Liver (tissue), 9 donors: ENCODE measurements around the gene INPP4A. TPM values are rescaled to one million over a fixed set of nuclear protein-coding genes. Genes with fewer than 3 reads are reported as not detected.

ENCODE experiments used
- DNase-seq: peaks from one replicate; pipeline ENCODE4 v3.0.0-alpha.2; 2017; ENCODE audit warnings: low spot score
- H3K27ac ChIP-seq, 2 donors: one replicate each; pipeline ENCODE4 v1.7.0; 2013; ENCODE audit warnings: inconsistent platforms in 2 of 2, low read length in 2 of 2, control low read depth in 1 of 2, low read depth in 1 of 2, mild to moderate bottlenecking in 1 of 2
- H3K27me3 ChIP-seq, 4 donors: one replicate each; pipeline versions ENCODE4 v1.6.1 to v1.7.0; 2013; ENCODE audit warnings: low read length in 3 of 4, inconsistent platforms in 1 of 4, mild to moderate bottlenecking in 1 of 4, moderate library complexity in 1 of 4; ENCODE audit not compliant: control insufficient read depth in 4 of 4, insufficient read depth in 4 of 4
- H3K36me3 ChIP-seq, 4 donors: one replicate each; pipeline versions ENCODE4 v1.6.1 to v1.7.0; 2013; ENCODE audit warnings: low read length in 3 of 4, mild to moderate bottlenecking in 3 of 4, low read depth in 1 of 4, moderate library complexity in 1 of 4; ENCODE audit not compliant: control insufficient read depth in 4 of 4, insufficient read depth in 3 of 4
- H3K4me1 ChIP-seq, 4 donors: one replicate each; pipeline versions ENCODE4 v1.6.1 to v1.7.0; 2013; ENCODE audit warnings: low read length in 3 of 4, mild to moderate bottlenecking in 3 of 4, moderate library complexity in 1 of 4; ENCODE audit not compliant: control insufficient read depth in 4 of 4, insufficient read depth in 4 of 4
- H3K4me3 ChIP-seq, 3 donors: one replicate each; pipeline versions ENCODE4 v1.6.1 to v1.7.0; 2013; ENCODE audit warnings: low read length in 3 of 3, control low read depth in 1 of 3, low read depth in 1 of 3, mild to moderate bottlenecking in 1 of 3
- H3K9ac ChIP-seq, 2 donors: one replicate each; pipeline ENCODE4 v1.7.0; 2013; ENCODE audit warnings: low read length in 2 of 2, mild to moderate bottlenecking in 2 of 2, moderate library complexity in 2 of 2, control low read depth in 1 of 2, low read depth in 1 of 2
- H3K9me3 ChIP-seq, 4 donors: one replicate each; pipeline versions ENCODE4 v1.6.1 to v1.7.0; 2013; ENCODE audit warnings: low read length in 3 of 4; ENCODE audit not compliant: control insufficient read depth in 4 of 4
- EGR1 ChIP-seq, 2 donors: IDR thresholded peaks; 2 replicates each; pipeline ENCODE4 v1.6.1; 2016 to 2018; ENCODE audit warnings: antibody characterized with exemption in 2 of 2, low read depth in 2 of 2
- FOXA1 ChIP-seq: IDR thresholded peaks from 2 replicates; pipeline ENCODE4 v1.6.1; 2016; ENCODE audit warnings: antibody characterized with exemption
- FOXA2 ChIP-seq: IDR thresholded peaks from 2 replicates; pipeline ENCODE4 v1.6.1; 2016; ENCODE audit warnings: antibody characterized with exemption
- GABPA ChIP-seq, 2 donors: IDR thresholded peaks in 1 of 2; conservative IDR thresholded peaks in 1 of 2; 2 replicates each; pipeline ENCODE4 v1.6.1; 2016; ENCODE audit warnings: antibody characterized with exemption in 2 of 2, mild to moderate bottlenecking in 1 of 2, moderate library complexity in 1 of 2
- HNF4G ChIP-seq: IDR thresholded peaks from 2 replicates; pipeline ENCODE4 v1.6.1; 2016; ENCODE audit warnings: antibody characterized with exemption
- JUND ChIP-seq, 2 donors: IDR thresholded peaks; 2 replicates each; pipeline ENCODE4 v1.6.1; 2016; ENCODE audit warnings: antibody characterized with exemption in 2 of 2
- NR2F2 ChIP-seq: IDR thresholded peaks from 2 replicates; pipeline ENCODE4 v1.6.1; 2016; ENCODE audit warnings: antibody characterized with exemption
- RAD21 ChIP-seq, 2 donors: IDR thresholded peaks; 2 replicates each; pipeline ENCODE4 v1.6.1; 2016; ENCODE audit warnings: antibody characterized with exemption in 2 of 2, mild to moderate bottlenecking in 2 of 2
- RXRA ChIP-seq, 2 donors: IDR thresholded peaks; 2 replicates each; pipeline ENCODE4 v1.6.1; 2017 to 2018; ENCODE audit warnings: antibody characterized with exemption in 2 of 2, mild to moderate bottlenecking in 1 of 2
- SP1 ChIP-seq: IDR thresholded peaks from 2 replicates; pipeline ENCODE4 v1.6.1; 2018; ENCODE audit warnings: antibody characterized with exemption, mild to moderate bottlenecking
- TAF1 ChIP-seq: conservative IDR thresholded peaks from 2 replicates; pipeline ENCODE4 v1.6.1; 2016; ENCODE audit warnings: antibody characterized with exemption, mild to moderate bottlenecking
- YY1 ChIP-seq: IDR thresholded peaks from 2 replicates; pipeline ENCODE4 v1.6.1; 2016; ENCODE audit warnings: antibody characterized with exemption, mild to moderate bottlenecking
- WGBS: extraction: QIAGEN DNeasy Blood & Tissue Kit; methylation state at CpG from one replicate; pipeline ENCODE4 v1.1.7; 2013; 5-methylcytosine and 5-hydroxymethylcytosine counted together
- polyA plus RNA-seq, 2 donors: library from polyadenylated mRNA; stranded (reverse) in 1 of 2; unstranded in 1 of 2; fragments of 200-250 nt in 1 of 2; fragments of >200 nt in 1 of 2; fragmentation: Nextera tagmentation in 1 of 2; extraction: Ambion mirVana in 1 of 2; gene quantifications; one replicate each; pipeline versions ENCODE4 v1.2.1 to v1.2.3, GENCODE V29; 2013 to 2015
- total RNA-seq, 2 donors: library from RNA; depleted of rRNA; stranded (reverse); fragments of >200 nt; gene quantifications; one replicate each; pipeline ENCODE4 v1.2.3, GENCODE V29; 2014
- TF ChIP-seq, protein P1 (sequence below): IDR thresholded peaks from 2 replicates; pipeline ENCODE4 v1.6.1; 2016; ENCODE audit warnings: antibody characterized with exemption
- TF ChIP-seq, protein P2 (sequence below): fragments of 150-350 bp; IDR thresholded peaks from 2 replicates; pipeline ENCODE4 v1.5.1; 2017; ENCODE audit warnings: improper control_type of control experiment, low read depth, low read length; ENCODE audit not compliant: missing input control
- TF ChIP-seq, protein P3 (sequence below): IDR thresholded peaks from 2 replicates; pipeline ENCODE4 v1.6.1; 2016; ENCODE audit warnings: antibody characterized with exemption
- TF ChIP-seq, protein P4 (sequence below): IDR thresholded peaks from 2 replicates; pipeline ENCODE4 v1.6.1; 2016; ENCODE audit warnings: antibody characterized with exemption, mild to moderate bottlenecking
- TF ChIP-seq, protein P5 (sequence below): IDR thresholded peaks from 2 replicates; pipeline ENCODE4 v1.6.1; 2016; ENCODE audit warnings: antibody characterized with exemption
- donor health status: healthy.
- donor health status: healthy.
- donor health status: healthy.
- donor health status: healthy.
- donor health status: healthy.

INPP4A gene
- total and polyA plus RNA-seq, 4 donors, result 2.9 to 14.9 (median 7.2) TPM

- H3K4me3 ChIP-seq, result no peak overlapping the region
- peak overlapping the region in 1 of 2 donors; percentile 50 for H3K27ac ChIP-seq
- no peaks in the 10 kb centered on the region for H3K27me3 ChIP-seq
- H3K4me1 ChIP-seq, result peaks cover 0 to 8% (median 0%) of the 10 kb centered on the region in 4 donors
- no peaks in the 10 kb centered on the region for H3K36me3 ChIP-seq
- H3K9ac ChIP-seq, result no peak overlapping the region
- DNase-seq, result no peak
- WGBS, result 88% methylated on average over 10 of the region's 10 CpGs
- TF ChIP-seq RAD21 (IDR thresholded peaks at IDR 0.05) (no peak), FOXA2 (no peak), HNF4G (no peak), GABPA (IDR thresholded peaks at IDR 0.05 in 1 of 2, conservative IDR thresholded peaks at IDR 0.05 in 1 of 2) (no peak), RXRA (IDR thresholded peaks at IDR 0.05) (no peak), EGR1 (IDR thresholded peaks at IDR 0.05; ENCODE audit: low read depth in 2 of 2) (no peak), NR2F2 (no peak), JUND (IDR thresholded peaks at IDR 0.05) (no peak), FOXA1 (no peak), SP1 (no peak), YY1 (no peak), TAF1 (no peak)
- TF ChIP-seq, protein P1, sequence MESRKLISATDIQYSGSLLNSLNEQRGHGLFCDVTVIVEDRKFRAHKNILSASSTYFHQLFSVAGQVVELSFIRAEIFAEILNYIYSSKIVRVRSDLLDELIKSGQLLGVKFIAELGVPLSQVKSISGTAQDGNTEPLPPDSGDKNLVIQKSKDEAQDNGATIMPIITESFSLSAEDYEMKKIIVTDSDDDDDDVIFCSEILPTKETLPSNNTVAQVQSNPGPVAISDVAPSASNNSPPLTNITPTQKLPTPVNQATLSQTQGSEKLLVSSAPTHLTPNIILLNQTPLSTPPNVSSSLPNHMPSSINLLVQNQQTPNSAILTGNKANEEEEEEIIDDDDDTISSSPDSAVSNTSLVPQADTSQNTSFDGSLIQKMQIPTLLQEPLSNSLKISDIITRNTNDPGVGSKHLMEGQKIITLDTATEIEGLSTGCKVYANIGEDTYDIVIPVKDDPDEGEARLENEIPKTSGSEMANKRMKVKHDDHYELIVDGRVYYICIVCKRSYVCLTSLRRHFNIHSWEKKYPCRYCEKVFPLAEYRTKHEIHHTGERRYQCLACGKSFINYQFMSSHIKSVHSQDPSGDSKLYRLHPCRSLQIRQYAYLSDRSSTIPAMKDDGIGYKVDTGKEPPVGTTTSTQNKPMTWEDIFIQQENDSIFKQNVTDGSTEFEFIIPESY, result no peak
- TF ChIP-seq, protein P2, sequence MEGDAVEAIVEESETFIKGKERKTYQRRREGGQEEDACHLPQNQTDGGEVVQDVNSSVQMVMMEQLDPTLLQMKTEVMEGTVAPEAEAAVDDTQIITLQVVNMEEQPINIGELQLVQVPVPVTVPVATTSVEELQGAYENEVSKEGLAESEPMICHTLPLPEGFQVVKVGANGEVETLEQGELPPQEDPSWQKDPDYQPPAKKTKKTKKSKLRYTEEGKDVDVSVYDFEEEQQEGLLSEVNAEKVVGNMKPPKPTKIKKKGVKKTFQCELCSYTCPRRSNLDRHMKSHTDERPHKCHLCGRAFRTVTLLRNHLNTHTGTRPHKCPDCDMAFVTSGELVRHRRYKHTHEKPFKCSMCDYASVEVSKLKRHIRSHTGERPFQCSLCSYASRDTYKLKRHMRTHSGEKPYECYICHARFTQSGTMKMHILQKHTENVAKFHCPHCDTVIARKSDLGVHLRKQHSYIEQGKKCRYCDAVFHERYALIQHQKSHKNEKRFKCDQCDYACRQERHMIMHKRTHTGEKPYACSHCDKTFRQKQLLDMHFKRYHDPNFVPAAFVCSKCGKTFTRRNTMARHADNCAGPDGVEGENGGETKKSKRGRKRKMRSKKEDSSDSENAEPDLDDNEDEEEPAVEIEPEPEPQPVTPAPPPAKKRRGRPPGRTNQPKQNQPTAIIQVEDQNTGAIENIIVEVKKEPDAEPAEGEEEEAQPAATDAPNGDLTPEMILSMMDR, result no peak
- TF ChIP-seq, protein P3, sequence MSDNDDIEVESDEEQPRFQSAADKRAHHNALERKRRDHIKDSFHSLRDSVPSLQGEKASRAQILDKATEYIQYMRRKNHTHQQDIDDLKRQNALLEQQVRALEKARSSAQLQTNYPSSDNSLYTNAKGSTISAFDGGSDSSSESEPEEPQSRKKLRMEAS, result no peak
- no peaks in the 10 kb centered on the region for H3K9me3 ChIP-seq
Observed at GRCh38 chr2:98463551-98463971, 18.9 kb downstream of the INPP4A start.

GRCh38 chr2:98463988-98464771 is 19.5 kb downstream of the INPP4A start:
- DNase-seq, result no peak
- Histone ChIP-seq H3K9ac (no peak overlapping the region), H3K9me3 (no peaks in the 10 kb centered on the region), H3K4me3 (no peak overlapping the region), H3K4me1 (peaks cover 0 to 8% (median 0%) of the 10 kb centered on the region in 4 donors), H3K27me3 (no peaks in the 10 kb centered on the region), H3K27ac (peak overlapping the region; percentile 50 to 52), H3K36me3 (no peaks in the 10 kb centered on the region)
- no peak for TF ChIP-seq FOXA2
- TF ChIP-seq, protein P3, result no peak
- TF ChIP-seq TAF1, result no peak
- TF ChIP-seq, protein P4, sequence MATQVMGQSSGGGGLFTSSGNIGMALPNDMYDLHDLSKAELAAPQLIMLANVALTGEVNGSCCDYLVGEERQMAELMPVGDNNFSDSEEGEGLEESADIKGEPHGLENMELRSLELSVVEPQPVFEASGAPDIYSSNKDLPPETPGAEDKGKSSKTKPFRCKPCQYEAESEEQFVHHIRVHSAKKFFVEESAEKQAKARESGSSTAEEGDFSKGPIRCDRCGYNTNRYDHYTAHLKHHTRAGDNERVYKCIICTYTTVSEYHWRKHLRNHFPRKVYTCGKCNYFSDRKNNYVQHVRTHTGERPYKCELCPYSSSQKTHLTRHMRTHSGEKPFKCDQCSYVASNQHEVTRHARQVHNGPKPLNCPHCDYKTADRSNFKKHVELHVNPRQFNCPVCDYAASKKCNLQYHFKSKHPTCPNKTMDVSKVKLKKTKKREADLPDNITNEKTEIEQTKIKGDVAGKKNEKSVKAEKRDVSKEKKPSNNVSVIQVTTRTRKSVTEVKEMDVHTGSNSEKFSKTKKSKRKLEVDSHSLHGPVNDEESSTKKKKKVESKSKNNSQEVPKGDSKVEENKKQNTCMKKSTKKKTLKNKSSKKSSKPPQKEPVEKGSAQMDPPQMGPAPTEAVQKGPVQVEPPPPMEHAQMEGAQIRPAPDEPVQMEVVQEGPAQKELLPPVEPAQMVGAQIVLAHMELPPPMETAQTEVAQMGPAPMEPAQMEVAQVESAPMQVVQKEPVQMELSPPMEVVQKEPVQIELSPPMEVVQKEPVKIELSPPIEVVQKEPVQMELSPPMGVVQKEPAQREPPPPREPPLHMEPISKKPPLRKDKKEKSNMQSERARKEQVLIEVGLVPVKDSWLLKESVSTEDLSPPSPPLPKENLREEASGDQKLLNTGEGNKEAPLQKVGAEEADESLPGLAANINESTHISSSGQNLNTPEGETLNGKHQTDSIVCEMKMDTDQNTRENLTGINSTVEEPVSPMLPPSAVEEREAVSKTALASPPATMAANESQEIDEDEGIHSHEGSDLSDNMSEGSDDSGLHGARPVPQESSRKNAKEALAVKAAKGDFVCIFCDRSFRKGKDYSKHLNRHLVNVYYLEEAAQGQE, result no peak
- TF ChIP-seq, protein P1, result no peak
- TF ChIP-seq EGR1 (IDR thresholded peaks at IDR 0.05; ENCODE audit: low read depth in 2 of 2), result no peak
- no peak for TF ChIP-seq HNF4G
- TF ChIP-seq, protein P5, sequence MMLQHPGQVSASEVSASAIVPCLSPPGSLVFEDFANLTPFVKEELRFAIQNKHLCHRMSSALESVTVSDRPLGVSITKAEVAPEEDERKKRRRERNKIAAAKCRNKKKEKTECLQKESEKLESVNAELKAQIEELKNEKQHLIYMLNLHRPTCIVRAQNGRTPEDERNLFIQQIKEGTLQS, result no peak
- WGBS, result 76% methylated on average over 10 of the region's 10 CpGs
